ENCODE data around the gene ERCC6L.

Gene ERCC6L

DNA sequence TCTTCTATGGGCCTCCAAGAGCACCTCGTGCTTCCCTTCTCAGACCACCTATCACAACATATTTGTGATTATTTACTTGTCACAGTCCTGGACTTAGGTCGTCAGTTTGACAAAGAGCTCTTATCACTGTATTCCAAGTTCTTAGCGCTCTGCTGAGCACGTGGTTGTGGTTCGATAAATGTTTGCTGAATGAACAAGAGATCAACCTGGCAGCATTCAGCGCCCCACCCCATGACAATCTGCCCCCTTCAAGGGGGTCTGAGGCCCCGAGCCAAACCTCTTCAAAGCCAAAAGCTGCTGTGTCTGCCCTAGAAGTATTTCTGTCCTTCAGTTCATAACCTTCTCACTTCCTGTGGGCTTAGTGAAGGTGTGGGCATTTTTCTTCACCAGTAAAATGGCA lies 23.2 kb upstream of the ERCC6L start:
- Histone ChIP-seq H3K9me3 (ENCODE audit: control insufficient read depth, insufficient read depth, low read length) (no peaks in the 10 kb centered on the region), H4K20me1 (ENCODE audit: control insufficient read depth, insufficient read depth, low read depth, low read length) (no peaks in the 10 kb centered on the region), H3K79me2 (ENCODE audit: control insufficient read depth, low read length) (no peaks in the 10 kb centered on the region), H3K4me3 (ENCODE audit: low read length) (no peak overlapping the region), H3K4me1 (ENCODE audit: control insufficient read depth, low read length) (no peaks in the 10 kb centered on the region), H3K27ac (ENCODE audit: low read depth, low read length) (no peak overlapping the region), H3K4me2 (ENCODE audit: low read length) (no peak overlapping the region), H3K27me3 (ENCODE audit: control insufficient read depth, low read length) (no peaks in the 10 kb centered on the region), H3F3A (ENCODE audit: control insufficient read depth, insufficient read depth) (no peaks in the 10 kb centered on the region), H3K36me3 (ENCODE audit: control insufficient read depth, low read length) (no peaks in the 10 kb centered on the region), H3K9me2 (replicated peaks; ENCODE audit: control insufficient read depth, low read length) (no peaks in the 10 kb centered on the region)
- TF ChIP-seq CTCF (IDR thresholded peaks at IDR 0.05; ENCODE audit: low read depth, low read length, poor library complexity, severe bottlenecking) (no peak), EZH2phosphoT487 (IDR thresholded peaks at IDR 0.05; ENCODE audit: borderline replicate concordance, low read length) (no peak)

DNA sequence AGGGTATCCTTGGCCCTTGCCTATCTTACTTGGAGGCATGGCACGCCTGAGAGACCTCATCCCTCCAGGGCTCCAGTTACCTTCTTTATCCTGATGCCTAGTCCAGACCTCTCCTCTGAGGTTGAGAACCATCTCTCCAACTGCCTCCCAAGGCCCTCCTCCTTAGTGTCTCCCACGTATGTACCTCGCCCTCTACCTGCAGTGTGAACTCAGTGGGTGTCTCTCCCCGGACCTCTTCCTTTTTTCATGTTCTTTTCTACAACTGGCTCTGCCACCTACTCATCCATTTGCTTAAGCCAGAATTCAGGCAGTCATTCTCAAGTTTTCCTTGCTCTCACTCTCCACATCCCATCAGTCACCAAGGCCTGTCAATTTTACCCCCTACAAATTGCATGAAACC lies 21.6 kb upstream of the ERCC6L start:
- Histone ChIP-seq H3K79me2 (ENCODE audit: control insufficient read depth, low read length) (no peaks in the 10 kb centered on the region), H3F3A (ENCODE audit: control insufficient read depth, insufficient read depth) (no peaks in the 10 kb centered on the region), H3K36me3 (ENCODE audit: control insufficient read depth, low read length) (no peaks in the 10 kb centered on the region), H3K4me1 (ENCODE audit: control insufficient read depth, low read length) (no peaks in the 10 kb centered on the region), H4K20me1 (ENCODE audit: control insufficient read depth, insufficient read depth, low read depth, low read length) (no peaks in the 10 kb centered on the region), H3K4me3 (ENCODE audit: low read length) (no peak overlapping the region), H3K9me2 (replicated peaks; ENCODE audit: control insufficient read depth, low read length) (no peaks in the 10 kb centered on the region), H3K27me3 (ENCODE audit: control insufficient read depth, low read length) (no peaks in the 10 kb centered on the region), H3K9me3 (ENCODE audit: control insufficient read depth, insufficient read depth, low read length) (no peaks in the 10 kb centered on the region), H3K27ac (ENCODE audit: low read depth, low read length) (no peak overlapping the region), H3K4me2 (ENCODE audit: low read length) (no peak overlapping the region)
- TF ChIP-seq EZH2phosphoT487 (IDR thresholded peaks at IDR 0.05; ENCODE audit: borderline replicate concordance, low read length) (no peak), CTCF (IDR thresholded peaks at IDR 0.05; ENCODE audit: low read depth, low read length, poor library complexity, severe bottlenecking) (no peak)

DNA sequence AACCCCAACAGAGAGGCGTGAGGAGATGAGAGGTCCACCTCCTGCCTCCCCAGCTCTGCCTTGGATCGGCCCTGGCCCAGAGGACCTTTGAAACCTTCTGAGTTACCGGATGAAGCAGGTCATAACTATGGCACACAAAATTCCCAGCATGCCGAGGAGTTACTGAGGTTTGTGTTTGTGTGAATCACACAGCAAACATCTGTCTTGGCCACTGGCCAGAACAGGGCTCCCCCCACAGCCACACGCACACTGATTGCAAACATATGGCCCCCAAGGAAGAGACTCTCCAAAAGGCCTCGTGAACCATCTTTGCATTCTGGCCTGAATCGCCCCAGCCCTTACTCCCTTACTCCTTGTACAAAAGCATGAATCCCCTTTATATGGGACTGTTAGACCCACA lies 19.3 kb upstream of the ERCC6L start:
- Histone ChIP-seq H3K9me2 (replicated peaks; ENCODE audit: control insufficient read depth, low read length) (no peaks in the 10 kb centered on the region), H3K27ac (ENCODE audit: low read depth, low read length) (no peak overlapping the region), H3F3A (ENCODE audit: control insufficient read depth, insufficient read depth) (no peaks in the 10 kb centered on the region), H3K27me3 (ENCODE audit: control insufficient read depth, low read length) (no peaks in the 10 kb centered on the region), H3K9me3 (ENCODE audit: control insufficient read depth, insufficient read depth, low read length) (no peaks in the 10 kb centered on the region), H4K20me1 (ENCODE audit: control insufficient read depth, insufficient read depth, low read depth, low read length) (no peaks in the 10 kb centered on the region), H3K4me2 (ENCODE audit: low read length) (no peak overlapping the region), H3K4me1 (ENCODE audit: control insufficient read depth, low read length) (no peaks in the 10 kb centered on the region), H3K4me3 (ENCODE audit: low read length) (no peak overlapping the region), H3K36me3 (ENCODE audit: control insufficient read depth, low read length) (no peaks in the 10 kb centered on the region), H3K79me2 (ENCODE audit: control insufficient read depth, low read length) (no peaks in the 10 kb centered on the region)
- no peak for TF ChIP-seq EZH2phosphoT487 (IDR thresholded peaks at IDR 0.05; ENCODE audit: borderline replicate concordance, low read length)
- TF ChIP-seq CTCF (IDR thresholded peaks at IDR 0.05; ENCODE audit: low read depth, low read length, poor library complexity, severe bottlenecking): no peak

DNA sequence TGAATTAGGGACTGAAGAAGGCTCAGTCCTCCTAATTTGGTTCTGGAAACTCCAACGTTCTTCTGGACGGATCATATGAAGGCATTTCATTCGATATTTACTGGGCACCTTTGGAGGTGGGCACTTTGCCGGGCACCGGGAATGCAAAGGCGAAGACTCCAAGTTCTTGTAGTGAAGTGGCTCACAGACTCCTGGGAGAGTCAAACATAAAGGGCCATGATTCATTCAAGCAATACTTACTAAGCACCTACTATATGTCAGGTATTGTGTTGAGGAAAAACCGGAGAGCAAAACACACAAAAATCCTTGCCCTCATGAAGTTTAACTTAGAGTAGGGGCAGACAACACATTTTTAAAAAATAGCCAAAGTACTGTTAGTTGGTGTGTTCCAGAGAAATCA lies 17.0 kb upstream of the ERCC6L start:
- H3K79me2 ChIP-seq (ENCODE audit: control insufficient read depth, low read length): no peaks in the 10 kb centered on the region

More for the DNA sequence above, 17.0 kb upstream of the ERCC6L start:
- H3K9me2 ChIP-seq (replicated peaks; ENCODE audit: control insufficient read depth, low read length): no peaks in the 10 kb centered on the region
- no peaks in the 10 kb centered on the region for H3K4me1 ChIP-seq (ENCODE audit: control insufficient read depth, low read length)
- TF ChIP-seq CTCF (IDR thresholded peaks at IDR 0.05; ENCODE audit: low read depth, low read length, poor library complexity, severe bottlenecking): no peak
- TF ChIP-seq EZH2phosphoT487 (IDR thresholded peaks at IDR 0.05; ENCODE audit: borderline replicate concordance, low read length): no peak
- no peaks in the 10 kb centered on the region for H3K9me3 ChIP-seq (ENCODE audit: control insufficient read depth, insufficient read depth, low read length)
- H3K4me2 ChIP-seq (ENCODE audit: low read length): no peak overlapping the region
- no peaks in the 10 kb centered on the region for H3K27me3 ChIP-seq (ENCODE audit: control insufficient read depth, low read length)
- no peak overlapping the region for H3K4me3 ChIP-seq (ENCODE audit: low read length)
- H3K36me3 ChIP-seq (ENCODE audit: control insufficient read depth, low read length): no peaks in the 10 kb centered on the region
- H4K20me1 ChIP-seq (ENCODE audit: control insufficient read depth, insufficient read depth, low read depth, low read length): no peaks in the 10 kb centered on the region
- H3F3A ChIP-seq (ENCODE audit: control insufficient read depth, insufficient read depth): no peaks in the 10 kb centered on the region
- H3K27ac ChIP-seq (ENCODE audit: low read depth, low read length): no peak overlapping the region

All from DOHH2 (cell line).